Keratinocyte (primary cell): ENCODE data around the gene ABCD1. TPM values are rescaled to one million over a fixed set of nuclear protein-coding genes. Genes with fewer than 3 reads are reported as not detected.

Experiments used
- DNase-seq: peaks from one replicate; pipeline ENCODE4 v3.0.0-alpha.2; 2011; ENCODE audit warnings: low read depth, missing footprints, low spot score
- FAIRE-seq: peaks from 2 replicates; lab custom pipeline; 2011; peaks lifted over from hg19 to GRCh38; lab: Jason Lieb, UNC
- H2AFZ ChIP-seq: 2 replicates; pipeline ENCODE4 v1.6.0; 2012; ENCODE audit warnings: low read length, control low read depth, inconsistent platforms; ENCODE audit not compliant: control insufficient read depth
- H3K27ac ChIP-seq: 2 replicates; pipeline ENCODE4 v1.5.1; 2011; ENCODE audit warnings: low read length; ENCODE audit not compliant: control insufficient read depth, insufficient read depth
- H3K27me3 ChIP-seq: 3 replicates; pipeline ENCODE4 v1.6.0; 2011; ENCODE audit warnings: low read length; ENCODE audit not compliant: control insufficient read depth, insufficient read depth; ENCODE audit errors: extremely low read depth
- H3K36me3 ChIP-seq, 2 experiments: 2 replicates in 1 of 2; 3 replicates in 1 of 2; pipeline ENCODE4 v1.5.1; 2011; ENCODE audit warnings: low read length in 2 of 2, mild to moderate bottlenecking in 1 of 2; ENCODE audit not compliant: control insufficient read depth in 2 of 2, insufficient read depth in 2 of 2; ENCODE audit errors: extremely low read depth in 1 of 2
- H3K4me1 ChIP-seq: 3 replicates; pipeline ENCODE4 v1.5.1; 2011; ENCODE audit warnings: low read length; ENCODE audit not compliant: control insufficient read depth, insufficient read depth; ENCODE audit errors: extremely low read depth
- H3K4me2 ChIP-seq: 3 replicates; pipeline ENCODE4 v1.6.0; 2011; ENCODE audit warnings: low read depth, low read length; ENCODE audit not compliant: control insufficient read depth, insufficient read depth; ENCODE audit errors: extremely low read depth
- H3K4me3 ChIP-seq, 3 experiments: fragments of 200-600 bp in 1 of 3; sonication (generic) in 1 of 3; 2 replicates in 2 of 3; 3 replicates in 1 of 3; pipeline ENCODE4 v1.5.1; 2011 to 2016; ENCODE audit warnings: low read length in 3 of 3, mild to moderate bottlenecking in 3 of 3, control low read depth in 2 of 3, inconsistent platforms in 1 of 3, low read depth in 1 of 3, mixed read lengths in 1 of 3, mixed run types in 1 of 3, moderate library complexity in 1 of 3; ENCODE audit not compliant: control insufficient read depth in 2 of 3, insufficient read depth in 2 of 3; ENCODE audit errors: extremely low read depth in 1 of 3
- H3K79me2 ChIP-seq: 2 replicates; pipeline ENCODE4 v1.6.0; 2012; ENCODE audit warnings: low read length; ENCODE audit not compliant: control insufficient read depth, insufficient read depth
- H3K9ac ChIP-seq: 3 replicates; pipeline ENCODE4 v1.6.0; 2011; ENCODE audit warnings: low read length; ENCODE audit not compliant: control insufficient read depth, insufficient read depth; ENCODE audit errors: extremely low read depth
- H3K9me1 ChIP-seq: 3 replicates; pipeline ENCODE4 v1.6.0; 2011; ENCODE audit warnings: low read length; ENCODE audit not compliant: control insufficient read depth, insufficient read depth; ENCODE audit errors: extremely low read depth
- H3K9me3 ChIP-seq: 2 replicates; pipeline ENCODE4 v1.5.1; 2012; ENCODE audit warnings: low read depth, low read length; ENCODE audit not compliant: control insufficient read depth
- H4K20me1 ChIP-seq: 3 replicates; pipeline ENCODE4 v1.6.0; 2011; ENCODE audit warnings: low read length; ENCODE audit not compliant: control insufficient read depth, insufficient read depth; ENCODE audit errors: extremely low read depth
- CTCF ChIP-seq, 3 experiments: IDR thresholded peaks in 1 of 3; conservative IDR thresholded peaks in 1 of 3; optimal IDR thresholded peaks in 1 of 3; 2 replicates in 2 of 3; 3 replicates in 1 of 3; pipeline versions ENCODE3 to v1.5.1; 2011; ENCODE audit warnings: low read length in 3 of 3, mild to moderate bottlenecking in 3 of 3, moderate library complexity in 2 of 3, control low read depth in 1 of 3, inconsistent platforms in 1 of 3; ENCODE audit not compliant: insufficient read depth in 2 of 3; ENCODE audit errors: extremely low read depth in 1 of 3
- EZH2 ChIP-seq: IDR thresholded peaks from one replicate; pipeline ENCODE4 v1.6.1; 2012; ENCODE audit warnings: inconsistent platforms, mild to moderate bottlenecking, low read length, moderate library complexity
- dilution Hi-C: fragments of 300-500 bp; cut with MboI; formaldehyde crosslinking; loops from one replicate; pipeline ENCODE4 v1.7.0; 2020; ENCODE audit warnings: low sequenced_read_pairs; ENCODE audit not compliant: extremely low pct_ligation_motif_present
- polyA plus RNA-seq, 5 experiments: library from polyadenylated mRNA; depleted of rRNA in 3 of 5; stranded (reverse) in 3 of 5; stranded (forward) in 1 of 5; unstranded in 1 of 5; fragments of >200 nt; gene quantifications; 1 replicate in 1 of 5; 2 replicates in 3 of 5; 3 replicates in 1 of 5; pipeline versions ENCODE4 v1.2.1 to v1.2.3, GENCODE V29; 2011 to 2012; ENCODE audit warnings: missing spikeins in 2 of 5, low read depth in 1 of 5, low replicate concordance in 1 of 5

Gene ABCD1
- polyA plus RNA-seq, 1 donor (not counting 4 experiments of a cell fraction or from before 2014, with no cell fraction given): 0.81 TPM

- dilution Hi-C loops: no loop called here
These were observed 37.2 kb downstream of the ABCD1 start for GRCh38 chrX:153761863-153762262.

GRCh38 chrX:153762626-153763173 lies 38.0 kb downstream of the ABCD1 start:
- DNase-seq (no peak), FAIRE-seq (no peak)
- H3K79me2 ChIP-seq: peaks cover 2% of the 10 kb centered on the region
- no peaks in the 10 kb centered on the region for H3K9me3 ChIP-seq
- H3K4me2 ChIP-seq: no peak overlapping the region
- no peaks in the 10 kb centered on the region for H3K27me3 ChIP-seq
- H3K9me1 ChIP-seq: no peaks in the 10 kb centered on the region
- H3K27ac ChIP-seq: no peak overlapping the region
- no peak overlapping the region for H3K4me3 ChIP-seq
- H3K4me1 ChIP-seq: peaks cover 13% of the 10 kb centered on the region
- dilution Hi-C loops: no loop called here
- no peak overlapping the region for H2AFZ ChIP-seq
- TF ChIP-seq CTCF (optimal IDR thresholded peaks at IDR 0.05 in 1 of 3, IDR thresholded peaks at IDR 0.05 in 1 of 3, conservative IDR thresholded peaks at IDR 0.05 in 1 of 3; ENCODE audit: extremely low read depth in 1 of 3, insufficient read depth in 2 of 3, low read length in 3 of 3) (no peak), EZH2 (no peak)
- no peaks in the 10 kb centered on the region for H4K20me1 ChIP-seq
- no peaks in the 10 kb centered on the region for H3K36me3 ChIP-seq
- H3K9ac ChIP-seq: no peak overlapping the region

More at GRCh38 chrX:153761863-153762262, 37.2 kb downstream of the ABCD1 start:
- H3K27me3 ChIP-seq: no peaks in the 10 kb centered on the region
- H3K4me3 ChIP-seq: no peak overlapping the region
- no peak overlapping the region for H2AFZ ChIP-seq
- no peaks in the 10 kb centered on the region for H3K36me3 ChIP-seq
- H3K9ac ChIP-seq: no peak overlapping the region
- DNase-seq: no peak
- no peak overlapping the region for H3K27ac ChIP-seq
- peaks cover 2% of the 10 kb centered on the region for H3K79me2 ChIP-seq
- no peak overlapping the region for H3K4me2 ChIP-seq
- peaks cover 13% of the 10 kb centered on the region for H3K4me1 ChIP-seq
- H4K20me1 ChIP-seq: no peaks in the 10 kb centered on the region
- H3K9me1 ChIP-seq: no peaks in the 10 kb centered on the region
- H3K9me3 ChIP-seq: no peaks in the 10 kb centered on the region
- TF ChIP-seq EZH2 (no peak), CTCF (optimal IDR thresholded peaks at IDR 0.05 in 1 of 3, IDR thresholded peaks at IDR 0.05 in 1 of 3, conservative IDR thresholded peaks at IDR 0.05 in 1 of 3; ENCODE audit: extremely low read depth in 1 of 3, insufficient read depth in 2 of 3, low read length in 3 of 3) (no peak)
- FAIRE-seq: no peak
